WTC11 (cell line): ENCODE measurements around the gene DDX21. TPM values are rescaled to one million over a fixed set of nuclear protein-coding genes. Genes with fewer than 3 reads are reported as not detected.

Experiments used
- CREB1 ChIP-seq: sonication (generic); formaldehyde crosslinking; IDR thresholded peaks from 2 replicates; pipeline ENCODE4 v1.8.0; 2023; ENCODE audit warnings: mild to moderate bottlenecking, missing genetic modification reagents
- CREM ChIP-seq: sonication (generic); formaldehyde crosslinking; IDR thresholded peaks from 2 replicates; pipeline ENCODE4 v1.8.1; 2022; ENCODE audit warnings: mild to moderate bottlenecking, missing genetic modification reagents, moderate library complexity
- EMX1 ChIP-seq: fragments of 250-450 bp; sonication (Bioruptor Pico); IDR thresholded peaks from 2 replicates; pipeline ENCODE4 v1.8.0; 2021; ENCODE audit warnings: mild to moderate bottlenecking
- NR1H2 ChIP-seq: sonication (generic); formaldehyde crosslinking; IDR thresholded peaks from 2 replicates; pipeline ENCODE4 v1.9.0; 2021; ENCODE audit warnings: mild to moderate bottlenecking, moderate library complexity, missing genetic modification reagents
- PRRX2 ChIP-seq: fragments of 250-450 bp; sonication (Bioruptor Pico); IDR thresholded peaks from 2 replicates; pipeline ENCODE4 v1.8.0; 2021; ENCODE audit warnings: mild to moderate bottlenecking
- ZBTB21 ChIP-seq: sonication (generic); formaldehyde crosslinking; IDR thresholded peaks from 2 replicates; pipeline ENCODE4 v1.8.1; 2023; ENCODE audit warnings: mild to moderate bottlenecking, missing genetic modification reagents, borderline replicate concordance
- ZNF138 ChIP-seq: sonication (generic); formaldehyde crosslinking; conservative IDR thresholded peaks from 2 replicates; pipeline ENCODE4 v1.8.1; 2022; ENCODE audit warnings: mild to moderate bottlenecking, moderate library complexity, missing genetic modification reagents
- ZNF219 ChIP-seq: sonication (generic); formaldehyde crosslinking; IDR thresholded peaks from 2 replicates; pipeline ENCODE4 v1.8.0; 2023; ENCODE audit warnings: missing genetic modification reagents, mild to moderate bottlenecking, borderline replicate concordance
- ZNF317 ChIP-seq: sonication (generic); formaldehyde crosslinking; IDR thresholded peaks from 2 replicates; pipeline ENCODE4 v1.8.1; 2023; ENCODE audit warnings: low read depth, mild to moderate bottlenecking, moderate library complexity, missing genetic modification reagents, borderline replicate concordance
- ZNF396 ChIP-seq: fragments of 250-450 bp; sonication (Bioruptor Pico); IDR thresholded peaks from 2 replicates; pipeline ENCODE4 v1.8.0; 2021; ENCODE audit warnings: mild to moderate bottlenecking, moderate library complexity, borderline replicate concordance
- total RNA-seq: library from RNA; stranded (reverse); gene quantifications from 3 replicates; pipeline ENCODE4 v1.2.3, GENCODE V29; 2021
- TF ChIP-seq, protein P1 (sequence below): sonication (generic); formaldehyde crosslinking; conservative IDR thresholded peaks from 2 replicates; pipeline ENCODE4 v1.8.1; 2023; ENCODE audit warnings: mild to moderate bottlenecking, low read depth, missing genetic modification reagents, moderate library complexity
- TF ChIP-seq, protein P2 (sequence below): sonication (generic); formaldehyde crosslinking; IDR thresholded peaks from 2 replicates; pipeline ENCODE4 v1.8.0; 2022; ENCODE audit warnings: mild to moderate bottlenecking, missing genetic modification reagents
- TF ChIP-seq, protein P3 (sequence below): sonication (generic); formaldehyde crosslinking; IDR thresholded peaks from 2 replicates; pipeline ENCODE4 v1.8.0; 2022; ENCODE audit warnings: mild to moderate bottlenecking, missing genetic modification reagents
- TF ChIP-seq, protein P4 (sequence below): sonication (generic); formaldehyde crosslinking; IDR thresholded peaks from 2 replicates; pipeline ENCODE4 v1.8.0; 2022; ENCODE audit warnings: missing genetic modification reagents
- TF ChIP-seq, protein P5 (sequence below): sonication (generic); formaldehyde crosslinking; IDR thresholded peaks from 2 replicates; pipeline ENCODE4 v1.8.1; 2023; ENCODE audit warnings: mild to moderate bottlenecking, missing genetic modification reagents
- TF ChIP-seq, protein P6 (sequence below): sonication (generic); formaldehyde crosslinking; IDR thresholded peaks from 2 replicates; pipeline ENCODE4 v1.8.0; 2023; ENCODE audit warnings: mild to moderate bottlenecking, missing genetic modification reagents
- TF ChIP-seq, protein P7 (sequence below): sonication (generic); formaldehyde crosslinking; IDR thresholded peaks from 2 replicates; pipeline ENCODE4 v1.8.1; 2022; ENCODE audit warnings: low read depth, mild to moderate bottlenecking, moderate library complexity, missing genetic modification reagents, borderline replicate concordance
- TF ChIP-seq, protein P8 (sequence below): sonication (generic); formaldehyde crosslinking; IDR thresholded peaks from 2 replicates; pipeline ENCODE4 v1.8.1; 2023; ENCODE audit warnings: mild to moderate bottlenecking, missing genetic modification reagents, moderate library complexity
- TF ChIP-seq, protein P9 (sequence below): sonication (generic); formaldehyde crosslinking; IDR thresholded peaks from 2 replicates; pipeline ENCODE4 v1.8.1; 2023; ENCODE audit warnings: mild to moderate bottlenecking, moderate library complexity, missing genetic modification reagents

DDX21 gene
- total RNA-seq, 1 experiment from 2014 or later, result 194 TPM

DNA sequence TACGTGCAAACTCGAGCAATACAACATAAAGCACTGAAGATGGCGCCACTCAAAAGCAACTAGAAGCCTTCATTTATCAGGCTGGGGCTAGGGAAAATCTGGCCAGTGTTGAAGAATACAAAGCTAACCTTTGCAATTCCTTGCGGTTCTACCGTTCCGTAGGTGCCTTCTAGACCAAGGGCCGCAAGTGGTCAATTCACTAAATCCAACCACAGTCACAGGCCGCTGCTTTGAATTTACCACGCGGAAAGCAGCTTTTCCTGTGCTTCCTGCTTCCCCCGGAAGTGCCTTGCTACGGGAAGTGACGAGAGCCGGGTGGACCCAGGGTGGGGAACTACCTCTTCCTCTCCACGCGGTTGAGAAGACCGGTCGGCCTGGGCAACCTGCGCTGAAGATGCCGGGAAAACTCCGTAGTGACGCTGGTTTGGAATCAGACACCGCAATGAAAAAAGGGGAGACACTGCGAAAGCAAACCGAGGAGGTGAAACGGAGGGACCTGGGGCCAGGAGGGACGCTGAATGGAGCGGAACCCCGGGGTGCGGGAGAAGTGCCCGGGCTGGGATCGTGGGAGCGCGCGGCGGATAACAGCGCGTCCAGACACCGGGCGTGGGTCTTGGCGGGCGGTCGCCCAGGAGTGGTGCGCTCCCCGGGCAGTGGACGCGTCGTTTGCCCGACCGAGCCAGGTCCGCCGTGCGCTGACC is at the start of gene DDX21 (continued):
- TF ChIP-seq, protein P1, sequence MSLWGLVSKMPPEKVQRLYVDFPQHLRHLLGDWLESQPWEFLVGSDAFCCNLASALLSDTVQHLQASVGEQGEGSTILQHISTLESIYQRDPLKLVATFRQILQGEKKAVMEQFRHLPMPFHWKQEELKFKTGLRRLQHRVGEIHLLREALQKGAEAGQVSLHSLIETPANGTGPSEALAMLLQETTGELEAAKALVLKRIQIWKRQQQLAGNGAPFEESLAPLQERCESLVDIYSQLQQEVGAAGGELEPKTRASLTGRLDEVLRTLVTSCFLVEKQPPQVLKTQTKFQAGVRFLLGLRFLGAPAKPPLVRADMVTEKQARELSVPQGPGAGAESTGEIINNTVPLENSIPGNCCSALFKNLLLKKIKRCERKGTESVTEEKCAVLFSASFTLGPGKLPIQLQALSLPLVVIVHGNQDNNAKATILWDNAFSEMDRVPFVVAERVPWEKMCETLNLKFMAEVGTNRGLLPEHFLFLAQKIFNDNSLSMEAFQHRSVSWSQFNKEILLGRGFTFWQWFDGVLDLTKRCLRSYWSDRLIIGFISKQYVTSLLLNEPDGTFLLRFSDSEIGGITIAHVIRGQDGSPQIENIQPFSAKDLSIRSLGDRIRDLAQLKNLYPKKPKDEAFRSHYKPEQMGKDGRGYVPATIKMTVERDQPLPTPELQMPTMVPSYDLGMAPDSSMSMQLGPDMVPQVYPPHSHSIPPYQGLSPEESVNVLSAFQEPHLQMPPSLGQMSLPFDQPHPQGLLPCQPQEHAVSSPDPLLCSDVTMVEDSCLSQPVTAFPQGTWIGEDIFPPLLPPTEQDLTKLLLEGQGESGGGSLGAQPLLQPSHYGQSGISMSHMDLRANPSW (CRISPR knock-in tag), result no peak
- TF ChIP-seq, protein P2, sequence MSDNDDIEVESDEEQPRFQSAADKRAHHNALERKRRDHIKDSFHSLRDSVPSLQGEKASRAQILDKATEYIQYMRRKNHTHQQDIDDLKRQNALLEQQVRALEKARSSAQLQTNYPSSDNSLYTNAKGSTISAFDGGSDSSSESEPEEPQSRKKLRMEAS (CRISPR knock-in tag), result peak; percentile 94
- TF ChIP-seq ZNF317, result no peak
- TF ChIP-seq, protein P3, sequence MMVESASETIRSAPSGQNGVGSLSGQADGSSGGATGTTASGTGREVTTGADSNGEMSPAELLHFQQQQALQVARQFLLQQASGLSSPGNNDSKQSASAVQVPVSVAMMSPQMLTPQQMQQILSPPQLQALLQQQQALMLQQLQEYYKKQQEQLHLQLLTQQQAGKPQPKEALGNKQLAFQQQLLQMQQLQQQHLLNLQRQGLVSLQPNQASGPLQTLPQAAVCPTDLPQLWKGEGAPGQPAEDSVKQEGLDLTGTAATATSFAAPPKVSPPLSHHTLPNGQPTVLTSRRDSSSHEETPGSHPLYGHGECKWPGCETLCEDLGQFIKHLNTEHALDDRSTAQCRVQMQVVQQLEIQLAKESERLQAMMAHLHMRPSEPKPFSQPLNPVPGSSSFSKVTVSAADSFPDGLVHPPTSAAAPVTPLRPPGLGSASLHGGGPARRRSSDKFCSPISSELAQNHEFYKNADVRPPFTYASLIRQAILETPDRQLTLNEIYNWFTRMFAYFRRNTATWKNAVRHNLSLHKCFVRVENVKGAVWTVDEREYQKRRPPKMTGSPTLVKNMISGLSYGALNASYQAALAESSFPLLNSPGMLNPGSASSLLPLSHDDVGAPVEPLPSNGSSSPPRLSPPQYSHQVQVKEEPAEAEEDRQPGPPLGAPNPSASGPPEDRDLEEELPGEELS (CRISPR knock-in tag), result peak; percentile 21; the same call in 1 of the 2 replicates
- TF ChIP-seq, protein P4, sequence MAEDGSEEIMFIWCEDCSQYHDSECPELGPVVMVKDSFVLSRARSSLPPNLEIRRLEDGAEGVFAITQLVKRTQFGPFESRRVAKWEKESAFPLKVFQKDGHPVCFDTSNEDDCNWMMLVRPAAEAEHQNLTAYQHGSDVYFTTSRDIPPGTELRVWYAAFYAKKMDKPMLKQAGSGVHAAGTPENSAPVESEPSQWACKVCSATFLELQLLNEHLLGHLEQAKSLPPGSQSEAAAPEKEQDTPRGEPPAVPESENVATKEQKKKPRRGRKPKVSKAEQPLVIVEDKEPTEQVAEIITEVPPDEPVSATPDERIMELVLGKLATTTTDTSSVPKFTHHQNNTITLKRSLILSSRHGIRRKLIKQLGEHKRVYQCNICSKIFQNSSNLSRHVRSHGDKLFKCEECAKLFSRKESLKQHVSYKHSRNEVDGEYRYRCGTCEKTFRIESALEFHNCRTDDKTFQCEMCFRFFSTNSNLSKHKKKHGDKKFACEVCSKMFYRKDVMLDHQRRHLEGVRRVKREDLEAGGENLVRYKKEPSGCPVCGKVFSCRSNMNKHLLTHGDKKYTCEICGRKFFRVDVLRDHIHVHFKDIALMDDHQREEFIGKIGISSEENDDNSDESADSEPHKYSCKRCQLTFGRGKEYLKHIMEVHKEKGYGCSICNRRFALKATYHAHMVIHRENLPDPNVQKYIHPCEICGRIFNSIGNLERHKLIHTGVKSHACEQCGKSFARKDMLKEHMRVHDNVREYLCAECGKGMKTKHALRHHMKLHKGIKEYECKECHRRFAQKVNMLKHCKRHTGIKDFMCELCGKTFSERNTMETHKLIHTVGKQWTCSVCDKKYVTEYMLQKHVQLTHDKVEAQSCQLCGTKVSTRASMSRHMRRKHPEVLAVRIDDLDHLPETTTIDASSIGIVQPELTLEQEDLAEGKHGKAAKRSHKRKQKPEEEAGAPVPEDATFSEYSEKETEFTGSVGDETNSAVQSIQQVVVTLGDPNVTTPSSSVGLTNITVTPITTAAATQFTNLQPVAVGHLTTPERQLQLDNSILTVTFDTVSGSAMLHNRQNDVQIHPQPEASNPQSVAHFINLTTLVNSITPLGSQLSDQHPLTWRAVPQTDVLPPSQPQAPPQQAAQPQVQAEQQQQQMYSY (CRISPR knock-in tag), result 0 out of 2 replicates have a peak, but pooled peaks have one; percentile 17
- TF ChIP-seq, protein P5, sequence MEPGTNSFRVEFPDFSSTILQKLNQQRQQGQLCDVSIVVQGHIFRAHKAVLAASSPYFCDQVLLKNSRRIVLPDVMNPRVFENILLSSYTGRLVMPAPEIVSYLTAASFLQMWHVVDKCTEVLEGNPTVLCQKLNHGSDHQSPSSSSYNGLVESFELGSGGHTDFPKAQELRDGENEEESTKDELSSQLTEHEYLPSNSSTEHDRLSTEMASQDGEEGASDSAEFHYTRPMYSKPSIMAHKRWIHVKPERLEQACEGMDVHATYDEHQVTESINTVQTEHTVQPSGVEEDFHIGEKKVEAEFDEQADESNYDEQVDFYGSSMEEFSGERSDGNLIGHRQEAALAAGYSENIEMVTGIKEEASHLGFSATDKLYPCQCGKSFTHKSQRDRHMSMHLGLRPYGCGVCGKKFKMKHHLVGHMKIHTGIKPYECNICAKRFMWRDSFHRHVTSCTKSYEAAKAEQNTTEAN (CRISPR knock-in tag), result no peak
- no peak for TF ChIP-seq PRRX2 (CRISPR knock-in tag)
- TF ChIP-seq, protein P6, sequence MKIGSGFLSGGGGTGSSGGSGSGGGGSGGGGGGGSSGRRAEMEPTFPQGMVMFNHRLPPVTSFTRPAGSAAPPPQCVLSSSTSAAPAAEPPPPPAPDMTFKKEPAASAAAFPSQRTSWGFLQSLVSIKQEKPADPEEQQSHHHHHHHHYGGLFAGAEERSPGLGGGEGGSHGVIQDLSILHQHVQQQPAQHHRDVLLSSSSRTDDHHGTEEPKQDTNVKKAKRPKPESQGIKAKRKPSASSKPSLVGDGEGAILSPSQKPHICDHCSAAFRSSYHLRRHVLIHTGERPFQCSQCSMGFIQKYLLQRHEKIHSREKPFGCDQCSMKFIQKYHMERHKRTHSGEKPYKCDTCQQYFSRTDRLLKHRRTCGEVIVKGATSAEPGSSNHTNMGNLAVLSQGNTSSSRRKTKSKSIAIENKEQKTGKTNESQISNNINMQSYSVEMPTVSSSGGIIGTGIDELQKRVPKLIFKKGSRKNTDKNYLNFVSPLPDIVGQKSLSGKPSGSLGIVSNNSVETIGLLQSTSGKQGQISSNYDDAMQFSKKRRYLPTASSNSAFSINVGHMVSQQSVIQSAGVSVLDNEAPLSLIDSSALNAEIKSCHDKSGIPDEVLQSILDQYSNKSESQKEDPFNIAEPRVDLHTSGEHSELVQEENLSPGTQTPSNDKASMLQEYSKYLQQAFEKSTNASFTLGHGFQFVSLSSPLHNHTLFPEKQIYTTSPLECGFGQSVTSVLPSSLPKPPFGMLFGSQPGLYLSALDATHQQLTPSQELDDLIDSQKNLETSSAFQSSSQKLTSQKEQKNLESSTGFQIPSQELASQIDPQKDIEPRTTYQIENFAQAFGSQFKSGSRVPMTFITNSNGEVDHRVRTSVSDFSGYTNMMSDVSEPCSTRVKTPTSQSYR, result 0 out of 2 replicates have a peak, but pooled peaks have one; percentile 36
- no peak for TF ChIP-seq EMX1 (CRISPR knock-in tag)
- no peak for TF ChIP-seq ZNF396 (CRISPR knock-in tag)
- TF ChIP-seq, protein P7, sequence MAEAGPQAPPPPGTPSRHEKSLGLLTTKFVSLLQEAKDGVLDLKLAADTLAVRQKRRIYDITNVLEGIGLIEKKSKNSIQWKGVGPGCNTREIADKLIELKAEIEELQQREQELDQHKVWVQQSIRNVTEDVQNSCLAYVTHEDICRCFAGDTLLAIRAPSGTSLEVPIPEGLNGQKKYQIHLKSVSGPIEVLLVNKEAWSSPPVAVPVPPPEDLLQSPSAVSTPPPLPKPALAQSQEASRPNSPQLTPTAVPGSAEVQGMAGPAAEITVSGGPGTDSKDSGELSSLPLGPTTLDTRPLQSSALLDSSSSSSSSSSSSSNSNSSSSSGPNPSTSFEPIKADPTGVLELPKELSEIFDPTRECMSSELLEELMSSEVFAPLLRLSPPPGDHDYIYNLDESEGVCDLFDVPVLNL (CRISPR knock-in tag), result 0 out of 2 replicates have a peak, but pooled peaks have one; percentile 49
- no peak for TF ChIP-seq ZNF138 (CRISPR knock-in tag)
- TF ChIP-seq ZBTB21 (CRISPR knock-in tag), result no peak
- TF ChIP-seq, protein P8, sequence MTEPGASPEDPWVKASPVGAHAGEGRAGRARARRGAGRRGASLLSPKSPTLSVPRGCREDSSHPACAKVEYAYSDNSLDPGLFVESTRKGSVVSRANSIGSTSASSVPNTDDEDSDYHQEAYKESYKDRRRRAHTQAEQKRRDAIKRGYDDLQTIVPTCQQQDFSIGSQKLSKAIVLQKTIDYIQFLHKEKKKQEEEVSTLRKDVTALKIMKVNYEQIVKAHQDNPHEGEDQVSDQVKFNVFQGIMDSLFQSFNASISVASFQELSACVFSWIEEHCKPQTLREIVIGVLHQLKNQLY (CRISPR knock-in tag), result no peak
- TF ChIP-seq, protein P9, sequence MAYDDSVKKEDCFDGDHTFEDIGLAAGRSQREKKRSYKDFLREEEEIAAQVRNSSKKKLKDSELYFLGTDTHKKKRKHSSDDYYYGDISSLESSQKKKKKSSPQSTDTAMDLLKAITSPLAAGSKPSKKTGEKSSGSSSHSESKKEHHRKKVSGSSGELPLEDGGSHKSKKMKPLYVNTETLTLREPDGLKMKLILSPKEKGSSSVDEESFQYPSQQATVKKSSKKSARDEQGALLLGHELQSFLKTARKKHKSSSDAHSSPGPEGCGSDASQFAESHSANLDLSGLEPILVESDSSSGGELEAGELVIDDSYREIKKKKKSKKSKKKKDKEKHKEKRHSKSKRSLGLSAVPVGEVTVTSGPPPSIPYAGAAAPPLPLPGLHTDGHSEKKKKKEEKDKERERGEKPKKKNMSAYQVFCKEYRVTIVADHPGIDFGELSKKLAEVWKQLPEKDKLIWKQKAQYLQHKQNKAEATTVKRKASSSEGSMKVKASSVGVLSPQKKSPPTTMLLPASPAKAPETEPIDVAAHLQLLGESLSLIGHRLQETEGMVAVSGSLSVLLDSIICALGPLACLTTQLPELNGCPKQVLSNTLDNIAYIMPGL (CRISPR knock-in tag), result peak; percentile 73; the same call in 1 of the 2 replicates
- TF ChIP-seq ZNF219 (CRISPR knock-in tag), result no peak
- no peak for TF ChIP-seq NR1H2 (CRISPR knock-in tag)
- no peak for TF ChIP-seq CREB1 (CRISPR knock-in tag)
- peak; percentile 90 for TF ChIP-seq CREM (CRISPR knock-in tag)
